ENCODE measurements around the gene ATCAY.
"Not testable (repeated sequence)": the region's sequence is repeated elsewhere in the genome, so short reads cannot be mapped to it uniquely, and the experiment has no call there.

ATCAY gene

GRCh38 chr19:3932931-3933810 lies 52.7 kb downstream of the ATCAY start, which contains the start of gene NMRK2:
TSS of gene NMRK2 (plus strand) at chr19:3933069. CDS start at chr19:3933672, 603 bp downstream.
- no peak for TF ChIP-seq CTCF (IDR thresholded peaks at IDR 0.05; ENCODE audit: low read depth, low read length, missing control alignments)
- H3K4me3 ChIP-seq (ENCODE audit: low read depth, low read length) = no peak within 1 kb of the TSS
- no peak for DNase-seq (ENCODE audit: low read depth)

GRCh38 chr19:3936506-3937442 lies 56.3 kb downstream of the ATCAY start:
- TF ChIP-seq CTCF (IDR thresholded peaks at IDR 0.05; ENCODE audit: low read depth, low read length, missing control alignments) = no peak
- H3K4me3 ChIP-seq (ENCODE audit: low read depth, low read length) = no peak overlapping the region
- DNase-seq (ENCODE audit: low read depth) = no peak

- not testable (repeated sequence) for H3K4me3 ChIP-seq (ENCODE audit: low read depth, low read length); DNase-seq (ENCODE audit: low read depth)
Observed at GRCh38 chr19:3938300-3938950, 57.9 kb downstream of the ATCAY start.

- no peak for TF ChIP-seq CTCF (IDR thresholded peaks at IDR 0.05; ENCODE audit: low read depth, low read length, missing control alignments)
- no peak for DNase-seq (ENCODE audit: low read depth)
- no peak overlapping the region for H3K4me3 ChIP-seq (ENCODE audit: low read depth, low read length)
Observed at GRCh38 chr19:3942790-3943409, 62.4 kb downstream of the ATCAY start.

GRCh38 chr19:3944018-3944721 lies 63.7 kb downstream of the ATCAY start:
- TF ChIP-seq CTCF (IDR thresholded peaks at IDR 0.05; ENCODE audit: low read depth, low read length, missing control alignments) = no peak
- no peak for DNase-seq (ENCODE audit: low read depth)
- no peak overlapping the region for H3K4me3 ChIP-seq (ENCODE audit: low read depth, low read length)

- no peak for TF ChIP-seq CTCF (IDR thresholded peaks at IDR 0.05; ENCODE audit: low read depth, low read length, missing control alignments)
- DNase-seq (ENCODE audit: low read depth) = no peak
- no peak overlapping the region for H3K4me3 ChIP-seq (ENCODE audit: low read depth, low read length)
Observed at GRCh38 chr19:3945838-3946237, 65.4 kb downstream of the ATCAY start.

GRCh38 chr19:3947316-3947933 lies 66.9 kb downstream of the ATCAY start:
- H3K4me3 ChIP-seq (ENCODE audit: low read depth, low read length); DNase-seq (ENCODE audit: low read depth): not testable (repeated sequence)

Measured in GM12864 (cell line).